NCI-H526 treated with DMSO at 0.1 percent for 48 hours (cell line): ENCODE results near the gene ZDHHC6.
"Not testable (repeated sequence)": the region's sequence is repeated elsewhere in the genome, so short reads cannot be mapped to it uniquely, and the experiment has no call there.

Source experiments
- DNase-seq: peaks from one replicate; lab custom pipeline; 2025; lab: John Stamatoyannopoulos, UW

ZDHHC6 gene

GRCh38 chr10:112389271-112389822 lies 57.4 kb downstream of the ZDHHC6 start:
- no peak for DNase-seq

GRCh38 chr10:112388548-112388947 lies 58.2 kb downstream of the ZDHHC6 start:
- DNase-seq = no peak

- DNase-seq = not testable (repeated sequence)
These were observed 58.7 kb downstream of the ZDHHC6 start for GRCh38 chr10:112388056-112388455.

- DNase-seq = no peak
These were observed 61.5 kb downstream of the ZDHHC6 start for GRCh38 chr10:112385201-112385600.

GRCh38 chr10:112384141-112384540 lies 62.6 kb downstream of the ZDHHC6 start:
- no peak for DNase-seq

- no peak for DNase-seq
These were observed 63.4 kb downstream of the ZDHHC6 start for GRCh38 chr10:112383325-112383724.

GRCh38 chr10:112382515-112383235 lies 64.0 kb downstream of the ZDHHC6 start:
- no peak for DNase-seq
